HepG2 (cell line): ENCODE data around the gene ACAP3. TPM values are rescaled to one million over a fixed set of nuclear protein-coding genes. Genes with fewer than 3 reads are reported as not detected.

ENCODE experiments used
- ARNT ChIP-seq: fragments of 450-650 bp; IDR thresholded peaks from 2 replicates; pipeline ENCODE4 v1.6.1; 2017
- CBX5 ChIP-seq: sonication (generic); formaldehyde crosslinking; IDR thresholded peaks from 2 replicates; pipeline ENCODE4 v1.4.0; 2020; ENCODE audit warnings: missing genetic modification reagents, borderline replicate concordance
- ELF3 ChIP-seq: IDR thresholded peaks from 2 replicates; pipeline ENCODE4 v1.6.1; 2016; ENCODE audit warnings: missing genetic modification reagents, missing compliant biosample characterization
- HMGXB3 ChIP-seq: sonication (generic); formaldehyde crosslinking; IDR thresholded peaks from 2 replicates; pipeline ENCODE4 v1.4.0; 2020; ENCODE audit warnings: missing genetic modification reagents, borderline replicate concordance
- LCORL ChIP-seq, 2 experiments: fragments of 450-650 bp in 1 of 2; sonication (generic) in 1 of 2; formaldehyde crosslinking in 1 of 2; IDR thresholded peaks; 2 replicates each; pipeline versions ENCODE4 v1.5.0 to v1.6.1; 2017 to 2020; ENCODE audit warnings: antibody characterized with exemption in 1 of 2, missing genetic modification reagents in 1 of 2
- NCOA1 ChIP-seq: sonication (generic); formaldehyde crosslinking; IDR thresholded peaks from 2 replicates; pipeline ENCODE4 v1.9.0; 2021; ENCODE audit warnings: missing genetic modification reagents
- PHF21A ChIP-seq: sonication (generic); formaldehyde crosslinking; IDR thresholded peaks from 2 replicates; pipeline ENCODE4 v1.5.0; 2020; ENCODE audit warnings: mild to moderate bottlenecking, missing genetic modification reagents
- THAP11 ChIP-seq: IDR thresholded peaks from 2 replicates; pipeline ENCODE4 v1.6.1; 2016; ENCODE audit warnings: missing biosample characterization, missing genetic modification reagents
- ZMAT3 ChIP-seq: sonication (generic); formaldehyde crosslinking; conservative IDR thresholded peaks from 2 replicates; pipeline ENCODE4 v1.7.0; 2021; ENCODE audit warnings: missing genetic modification reagents
- polyA plus RNA-seq, 8 experiments: library from polyadenylated mRNA; depleted of rRNA in 3 of 8; stranded (reverse) in 7 of 8; unstranded in 1 of 8; fragments of >200 nt; fragmentation: Illumina TruSeq in 4 of 8; extraction: Trizol in 4 of 8; gene quantifications; 2 replicates each; pipeline versions ENCODE4 v1.2.1 to v1.2.3, GENCODE V29; 2011 to 2016; ENCODE audit warnings: low read depth in 4 of 8, missing spikeins in 1 of 8, mixed read lengths in 1 of 8; ENCODE audit not compliant: insufficient read depth in 1 of 8
- total RNA-seq, 5 experiments: library from RNA; depleted of rRNA; stranded (reverse); fragments of >200 nt; fragmentation: Illumina TruSeq; extraction: Trizol; gene quantifications; 2 replicates each; pipeline ENCODE4 v1.2.3, GENCODE V29; 2016; ENCODE audit warnings: low read depth in 1 of 5
- TF ChIP-seq, protein P1 (sequence below), 2 experiments: sonication (generic) in 1 of 2; formaldehyde crosslinking in 1 of 2; IDR thresholded peaks; 2 replicates each; pipeline versions ENCODE4 v1.4.0 to v1.6.1; 2016 to 2020; ENCODE audit warnings: borderline replicate concordance in 1 of 2, low read depth in 1 of 2, mild to moderate bottlenecking in 1 of 2, missing genetic modification reagents in 1 of 2
- TF ChIP-seq, protein P2 (sequence below): sonication (generic); formaldehyde crosslinking; IDR thresholded peaks from 2 replicates; pipeline ENCODE4 v1.4.0; 2020; ENCODE audit warnings: mild to moderate bottlenecking, missing genetic modification reagents, borderline replicate concordance
- TF ChIP-seq, protein P3 (sequence below): fragments of 450-650 bp; IDR thresholded peaks from 2 replicates; pipeline ENCODE4 v1.6.1; 2016

The ACAP3 gene
- total and polyA plus RNA-seq, 2 of the 13 experiments (the other 11 are each of a cell fraction or from before 2014, with no cell fraction given): 29.4 to 50.8 TPM

- TF ChIP-seq, protein P1, sequence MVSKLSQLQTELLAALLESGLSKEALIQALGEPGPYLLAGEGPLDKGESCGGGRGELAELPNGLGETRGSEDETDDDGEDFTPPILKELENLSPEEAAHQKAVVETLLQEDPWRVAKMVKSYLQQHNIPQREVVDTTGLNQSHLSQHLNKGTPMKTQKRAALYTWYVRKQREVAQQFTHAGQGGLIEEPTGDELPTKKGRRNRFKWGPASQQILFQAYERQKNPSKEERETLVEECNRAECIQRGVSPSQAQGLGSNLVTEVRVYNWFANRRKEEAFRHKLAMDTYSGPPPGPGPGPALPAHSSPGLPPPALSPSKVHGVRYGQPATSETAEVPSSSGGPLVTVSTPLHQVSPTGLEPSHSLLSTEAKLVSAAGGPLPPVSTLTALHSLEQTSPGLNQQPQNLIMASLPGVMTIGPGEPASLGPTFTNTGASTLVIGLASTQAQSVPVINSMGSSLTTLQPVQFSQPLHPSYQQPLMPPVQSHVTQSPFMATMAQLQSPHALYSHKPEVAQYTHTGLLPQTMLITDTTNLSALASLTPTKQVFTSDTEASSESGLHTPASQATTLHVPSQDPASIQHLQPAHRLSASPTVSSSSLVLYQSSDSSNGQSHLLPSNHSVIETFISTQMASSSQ (IDR thresholded peaks at IDR 0.05; ENCODE audit: low read depth): no peak
- TF ChIP-seq, protein P1 (CRISPR knock-in tag; IDR thresholded peaks at IDR 0.05; ENCODE audit: borderline replicate concordance): peak; percentile 9; the same call in 1 of the 2 replicates
- TF ChIP-seq NCOA1 (CRISPR knock-in tag) (no peak), ELF3 (CRISPR knock-in tag) (peak; percentile 9; the same call in 1 of the 2 replicates), ARNT (no peak), HMGXB3 (CRISPR knock-in tag) (0 out of 2 replicates have a peak, but pooled peaks have one; percentile 15), PHF21A (CRISPR knock-in tag) (peak; percentile 80; the same call in 1 of the 2 replicates), ZMAT3 (peak; percentile 79; the same call in 1 of the 2 replicates), THAP11 (CRISPR knock-in tag) (peak; percentile 54), LCORL (IDR thresholded peaks at IDR 0.05) (no peak), LCORL (CRISPR knock-in tag; IDR thresholded peaks at IDR 0.05) (0 out of 2 replicates have a peak, but pooled peaks have one; percentile 26), CBX5 (CRISPR knock-in tag) (0 out of 2 replicates have a peak, but pooled peaks have one; percentile 11)
- TF ChIP-seq, protein P2, sequence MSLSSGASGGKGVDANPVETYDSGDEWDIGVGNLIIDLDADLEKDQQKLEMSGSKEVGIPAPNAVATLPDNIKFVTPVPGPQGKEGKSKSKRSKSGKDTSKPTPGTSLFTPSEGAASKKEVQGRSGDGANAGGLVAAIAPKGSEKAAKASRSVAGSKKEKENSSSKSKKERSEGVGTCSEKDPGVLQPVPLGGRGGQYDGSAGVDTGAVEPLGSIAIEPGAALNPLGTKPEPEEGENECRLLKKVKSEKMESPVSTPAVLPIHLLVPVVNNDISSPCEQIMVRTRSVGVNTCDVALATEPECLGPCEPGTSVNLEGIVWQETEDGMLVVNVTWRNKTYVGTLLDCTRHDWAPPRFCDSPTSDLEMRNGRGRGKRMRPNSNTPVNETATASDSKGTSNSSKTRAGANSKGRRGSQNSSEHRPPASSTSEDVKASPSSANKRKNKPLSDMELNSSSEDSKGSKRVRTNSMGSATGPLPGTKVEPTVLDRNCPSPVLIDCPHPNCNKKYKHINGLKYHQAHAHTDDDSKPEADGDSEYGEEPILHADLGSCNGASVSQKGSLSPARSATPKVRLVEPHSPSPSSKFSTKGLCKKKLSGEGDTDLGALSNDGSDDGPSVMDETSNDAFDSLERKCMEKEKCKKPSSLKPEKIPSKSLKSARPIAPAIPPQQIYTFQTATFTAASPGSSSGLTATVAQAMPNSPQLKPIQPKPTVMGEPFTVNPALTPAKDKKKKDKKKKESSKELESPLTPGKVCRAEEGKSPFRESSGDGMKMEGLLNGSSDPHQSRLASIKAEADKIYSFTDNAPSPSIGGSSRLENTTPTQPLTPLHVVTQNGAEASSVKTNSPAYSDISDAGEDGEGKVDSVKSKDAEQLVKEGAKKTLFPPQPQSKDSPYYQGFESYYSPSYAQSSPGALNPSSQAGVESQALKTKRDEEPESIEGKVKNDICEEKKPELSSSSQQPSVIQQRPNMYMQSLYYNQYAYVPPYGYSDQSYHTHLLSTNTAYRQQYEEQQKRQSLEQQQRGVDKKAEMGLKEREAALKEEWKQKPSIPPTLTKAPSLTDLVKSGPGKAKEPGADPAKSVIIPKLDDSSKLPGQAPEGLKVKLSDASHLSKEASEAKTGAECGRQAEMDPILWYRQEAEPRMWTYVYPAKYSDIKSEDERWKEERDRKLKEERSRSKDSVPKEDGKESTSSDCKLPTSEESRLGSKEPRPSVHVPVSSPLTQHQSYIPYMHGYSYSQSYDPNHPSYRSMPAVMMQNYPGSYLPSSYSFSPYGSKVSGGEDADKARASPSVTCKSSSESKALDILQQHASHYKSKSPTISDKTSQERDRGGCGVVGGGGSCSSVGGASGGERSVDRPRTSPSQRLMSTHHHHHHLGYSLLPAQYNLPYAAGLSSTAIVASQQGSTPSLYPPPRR (CRISPR knock-in tag): peak; percentile 19; the same call in 1 of the 2 replicates
- TF ChIP-seq, protein P3, sequence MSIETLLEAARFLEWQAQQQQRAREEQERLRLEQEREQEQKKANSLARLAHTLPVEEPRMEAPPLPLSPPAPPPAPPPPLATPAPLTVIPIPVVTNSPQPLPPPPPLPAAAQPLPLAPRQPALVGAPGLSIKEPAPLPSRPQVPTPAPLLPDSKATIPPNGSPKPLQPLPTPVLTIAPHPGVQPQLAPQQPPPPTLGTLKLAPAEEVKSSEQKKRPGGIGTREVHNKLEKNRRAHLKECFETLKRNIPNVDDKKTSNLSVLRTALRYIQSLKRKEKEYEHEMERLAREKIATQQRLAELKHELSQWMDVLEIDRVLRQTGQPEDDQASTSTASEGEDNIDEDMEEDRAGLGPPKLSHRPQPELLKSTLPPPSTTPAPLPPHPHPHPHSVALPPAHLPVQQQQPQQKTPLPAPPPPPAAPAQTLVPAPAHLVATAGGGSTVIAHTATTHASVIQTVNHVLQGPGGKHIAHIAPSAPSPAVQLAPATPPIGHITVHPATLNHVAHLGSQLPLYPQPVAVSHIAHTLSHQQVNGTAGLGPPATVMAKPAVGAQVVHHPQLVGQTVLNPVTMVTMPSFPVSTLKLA: 0 out of 2 replicates have a peak, but pooled peaks have one; percentile 16
Observed at GRCh38 chr1:1347663-1348419, 40.1 kb upstream of the ACAP3 start (continued).
